CD4-positive, alpha-beta T cell (primary cell): ENCODE measurements around the gene UNC79. TPM values are rescaled to one million over a fixed set of nuclear protein-coding genes. Genes with fewer than 3 reads are reported as not detected.

Experiments used
- ATAC-seq: fragments of 200-7000 bp; cut with Tn5 transposase; one replicate; pipeline ENCODE4 v1.10.0; 2022; ENCODE audit warnings: mild to moderate bottlenecking; ENCODE audit not compliant: poor library complexity
- CTCF ChIA-PET: fragments of 350-600 bp; sonication (Branson Sonifier 250); formaldehyde crosslinking; loops from one replicate; lab custom pipeline; 2021; ENCODE audit warnings: antibody characterized with exemption, inconsistent platforms; lab: Charles Lee
- POLR2A ChIA-PET: fragments of 350-600 bp; sonication (Branson Sonifier 250); formaldehyde crosslinking; loops from one replicate; lab custom pipeline; 2021; ENCODE audit warnings: antibody characterized with exemption, inconsistent platforms; lab: Charles Lee
- DNase-seq, 14 experiments: peaks; one replicate each; pipeline ENCODE4 v3.0.0-alpha.2; 2013 to 2020; ENCODE audit warnings: mixed read lengths in 2 of 14
- H3K27ac ChIP-seq, 2 donors: one replicate each; pipeline versions ENCODE4 v1.5.1 to v1.7.0; 2013; ENCODE audit warnings: low read length in 2 of 2, low read depth in 1 of 2, mild to moderate bottlenecking in 1 of 2
- H3K27me3 ChIP-seq, 2 experiments: 1 replicate in 1 of 2; 2 replicates in 1 of 2; pipeline versions ENCODE4 v1.6.1 to v1.7.0; 2013; ENCODE audit warnings: low read length in 2 of 2, control low read depth in 1 of 2, mild to moderate bottlenecking in 1 of 2, moderate library complexity in 1 of 2; ENCODE audit not compliant: insufficient read depth in 2 of 2, control insufficient read depth in 1 of 2
- H3K36me3 ChIP-seq: one replicate; pipeline ENCODE4 v1.6.1; 2013; ENCODE audit warnings: low read length, control low read depth; ENCODE audit not compliant: insufficient read depth
- H3K4me1 ChIP-seq: one replicate; pipeline ENCODE4 v1.6.1; 2013; ENCODE audit warnings: low read length, control low read depth; ENCODE audit not compliant: insufficient read depth
- H3K4me3 ChIP-seq: one replicate; pipeline ENCODE4 v1.5.1; 2013; ENCODE audit warnings: mild to moderate bottlenecking, low read length, moderate library complexity
- H3K9me3 ChIP-seq, 2 experiments: 1 replicate in 1 of 2; 2 replicates in 1 of 2; pipeline versions ENCODE4 v1.6.1 to v1.7.0; 2013; ENCODE audit warnings: low read length in 2 of 2, mild to moderate bottlenecking in 2 of 2, control low read depth in 1 of 2, moderate library complexity in 1 of 2; ENCODE audit not compliant: control insufficient read depth in 1 of 2, insufficient read depth in 1 of 2
- H3K27ac Mint-ChIP-seq: one replicate; pipeline ENCODE4 v1.8.0; 2020; ENCODE audit warnings: mixed read lengths
- H3K27me3 Mint-ChIP-seq: one replicate; pipeline ENCODE4 v1.8.0; 2021; ENCODE audit warnings: mixed read lengths
- H3K36me3 Mint-ChIP-seq: one replicate; pipeline ENCODE4 v1.8.0; 2021; ENCODE audit warnings: low read depth, mixed read lengths
- H3K4me1 Mint-ChIP-seq: one replicate; pipeline ENCODE4 v1.8.0; 2021; ENCODE audit warnings: low read depth, mixed read lengths
- H3K4me3 Mint-ChIP-seq: one replicate; pipeline ENCODE4 v1.8.0; 2020; ENCODE audit warnings: mild to moderate bottlenecking, mixed read lengths
- H3K9me3 Mint-ChIP-seq: one replicate; pipeline ENCODE4 v1.8.0; 2020; ENCODE audit warnings: mixed read lengths
- CTCF ChIP-seq: fragments of 200-600 bp; IDR thresholded peaks from one replicate; pipeline ENCODE4 v1.8.0; 2022; ENCODE audit warnings: antibody characterized with exemption, mild to moderate bottlenecking
- intact Hi-C, 2 experiments: fragments of 100-400 bp; cut with DNase I in 1 of 2; cut with micrococcal nuclease in 1 of 2; formaldehyde crosslinking; loops; one replicate each; pipeline versions ENCODE4 v1.15.1 to v1.9.0; 2023 to 2025; cut with DNase I, micrococcal nuclease
- total RNA-seq, 174 experiments: library from RNA in 2 of 174; stranded (reverse) in 2 of 174; gene quantifications; one replicate each; pipeline ENCODE4 v1.2.3 and lab custom pipeline; 2021 to 2026

UNC79 gene
- total RNA-seq, 2 experiments from 2014 or later: not detected

GRCh38 chr14:93713726-93714405 is 283.1 kb downstream of the UNC79 start:
- ATAC-seq (no peak), DNase-seq (no peak)
- ChIA-PET POLR2A (no interaction called here), CTCF (no interaction called here)
- Mint-ChIP-seq H3K27me3 (peaks cover 6% of the 10 kb centered on the region), H3K4me3 (no peak overlapping the region), H3K9me3 (no peaks in the 10 kb centered on the region), H3K4me1 (no peaks in the 10 kb centered on the region), H3K36me3 (no peaks in the 10 kb centered on the region), H3K27ac (no peak overlapping the region)
- Histone ChIP-seq H3K9me3 (peaks cover 0 to 6% of the 10 kb centered on the region in 2 experiments), H3K27ac (no peak overlapping the region), H3K4me3 (no peak overlapping the region), H3K4me1 (no peaks in the 10 kb centered on the region), H3K27me3 (no peaks in the 10 kb centered on the region), H3K36me3 (no peaks in the 10 kb centered on the region)
- TF ChIP-seq CTCF: no peak
- intact Hi-C loops: no loop called here

GRCh38 chr14:93714605-93715004 is 283.9 kb downstream of the UNC79 start:
- Mint-ChIP-seq H3K4me1 (no peaks in the 10 kb centered on the region), H3K9me3 (no peaks in the 10 kb centered on the region), H3K27ac (no peak overlapping the region), H3K4me3 (no peak overlapping the region), H3K27me3 (peaks cover 6% of the 10 kb centered on the region), H3K36me3 (no peaks in the 10 kb centered on the region)
- TF ChIP-seq CTCF: no peak
- intact Hi-C loops: no loop called here
- Histone ChIP-seq H3K27ac (no peak overlapping the region), H3K36me3 (no peaks in the 10 kb centered on the region), H3K4me1 (no peaks in the 10 kb centered on the region), H3K4me3 (no peak overlapping the region), H3K27me3 (no peaks in the 10 kb centered on the region), H3K9me3 (peaks cover 0 to 6% of the 10 kb centered on the region in 2 experiments)
- POLR2A ChIA-PET: no interaction called here
- ATAC-seq (no peak), DNase-seq (no peak)
- CTCF ChIA-PET: no interaction called here

- intact Hi-C loops: no loop called here
- Histone ChIP-seq H3K4me1 (no peaks in the 10 kb centered on the region), H3K9me3 (peaks cover 0 to 6% of the 10 kb centered on the region in 2 experiments), H3K4me3 (no peak overlapping the region), H3K27ac (no peak overlapping the region), H3K36me3 (no peaks in the 10 kb centered on the region), H3K27me3 (no peaks in the 10 kb centered on the region)
- TF ChIP-seq CTCF: no peak
- CTCF ChIA-PET: no interaction called here
- DNase-seq: no peak
- Mint-ChIP-seq H3K27ac (no peak overlapping the region), H3K9me3 (no peaks in the 10 kb centered on the region), H3K4me1 (no peaks in the 10 kb centered on the region), H3K27me3 (peaks cover 6% of the 10 kb centered on the region), H3K36me3 (no peaks in the 10 kb centered on the region), H3K4me3 (no peak overlapping the region)
- ATAC-seq: no peak
- POLR2A ChIA-PET: no interaction called here
Measured at GRCh38 chr14:93715279-93715927, 284.7 kb downstream of the UNC79 start.
